Endothelial cell of umbilical vein (primary cell): ENCODE results near the gene PRKCI. TPM values are rescaled to one million over a fixed set of nuclear protein-coding genes. Genes with fewer than 3 reads are reported as not detected.

Source experiments
- BruUV-seq: library from RNA; stranded (reverse); fragments of 400-500 nt; replicated peaks from 2 replicates; lab custom pipeline; 2021; lab: Mats Ljungman, UMichigan
- CTCF ChIA-PET: fragments of 300-600, 350-600 bp; sonication (Branson Sonifier 250); formaldehyde crosslinking; loops from one replicate; lab custom pipeline; 2021; ENCODE audit warnings: antibody characterized with exemption, inconsistent platforms; lab: Charles Lee
- POLR2A ChIA-PET: fragments of 300-600, 350-600 bp; sonication (Branson Sonifier 250); formaldehyde crosslinking; loops from one replicate; lab custom pipeline; 2021; ENCODE audit warnings: antibody characterized with exemption, inconsistent platforms; lab: Charles Lee
- DNase-seq: peaks from one replicate; pipeline ENCODE4 v3.0.0-alpha.2; 2011; ENCODE audit warnings: low read depth, low spot score
- FAIRE-seq: peaks from 2 replicates; lab custom pipeline; 2011; peaks lifted over from hg19 to GRCh38; lab: Jason Lieb, UNC
- H2AFZ ChIP-seq: 2 replicates; pipeline ENCODE4 v1.6.0; 2012; ENCODE audit warnings: low read depth, low read length, control low read depth, inconsistent platforms
- H3K27ac ChIP-seq: 2 replicates; pipeline ENCODE4 v1.5.1; 2011; ENCODE audit warnings: low read depth, mild to moderate bottlenecking, control low read depth, low read length, moderate library complexity; ENCODE audit not compliant: insufficient read depth
- H3K27me3 ChIP-seq, 2 experiments: 2 replicates each; pipeline versions ENCODE4 v1.6.0 to v1.6.1; 2011; ENCODE audit warnings: low read length in 2 of 2, mixed read lengths in 1 of 2; ENCODE audit not compliant: control insufficient read depth in 2 of 2, insufficient read depth in 2 of 2
- H3K36me3 ChIP-seq, 2 experiments: 2 replicates in 1 of 2; 3 replicates in 1 of 2; pipeline ENCODE4 v1.5.1; 2011; ENCODE audit warnings: low read length in 2 of 2, mild to moderate bottlenecking in 1 of 2, moderate library complexity in 1 of 2; ENCODE audit not compliant: control insufficient read depth in 2 of 2, insufficient read depth in 2 of 2; ENCODE audit errors: extremely low read depth in 1 of 2
- H3K4me1 ChIP-seq: 3 replicates; pipeline ENCODE4 v1.5.1; 2011; ENCODE audit warnings: mild to moderate bottlenecking, low read length; ENCODE audit not compliant: control insufficient read depth, insufficient read depth; ENCODE audit errors: extremely low read depth
- H3K4me2 ChIP-seq: 2 replicates; pipeline ENCODE4 v1.6.1; 2011; ENCODE audit warnings: low read length, control low read depth, mixed read lengths; ENCODE audit not compliant: insufficient read depth
- H3K4me3 ChIP-seq, 3 experiments: fragments of 200-600 bp in 1 of 3; sonication (generic), shearing (Covaris generic) in 1 of 3; replicated peaks in 1 of 3; 2 replicates each; pipeline ENCODE4 v1.5.1; 2011 to 2016; ENCODE audit warnings: control low read depth in 3 of 3, low read length in 3 of 3, mild to moderate bottlenecking in 2 of 3, inconsistent platforms in 1 of 3, low read depth in 1 of 3, moderate library complexity in 1 of 3; ENCODE audit not compliant: insufficient read depth in 1 of 3
- H3K79me2 ChIP-seq: 2 replicates; pipeline ENCODE4 v1.6.0; 2012; ENCODE audit warnings: low read length, inconsistent platforms; ENCODE audit not compliant: control insufficient read depth, insufficient read depth
- H3K9ac ChIP-seq: replicated peaks from 2 replicates; pipeline ENCODE3; 2011; ENCODE audit warnings: low read length, control low read depth; ENCODE audit not compliant: insufficient read depth; ENCODE audit errors: extremely low read depth
- H3K9me1 ChIP-seq: replicated peaks from 3 replicates; pipeline ENCODE4 v1.6.0; 2011; ENCODE audit warnings: mild to moderate bottlenecking, low read length; ENCODE audit not compliant: control insufficient read depth, insufficient read depth; ENCODE audit errors: extremely low read depth
- H3K9me3 ChIP-seq: replicated peaks from 2 replicates; pipeline ENCODE4 v1.5.1; 2012; ENCODE audit warnings: low read length, inconsistent platforms; ENCODE audit not compliant: control insufficient read depth, insufficient read depth
- H4K20me1 ChIP-seq: replicated peaks from 2 replicates; pipeline ENCODE3; 2011; ENCODE audit warnings: mild to moderate bottlenecking, low read length; ENCODE audit not compliant: control insufficient read depth, insufficient read depth; ENCODE audit errors: extremely low read depth
- CTCF ChIP-seq, 2 donors: IDR thresholded peaks; 1 replicate in 1 of 2; 2 replicates in 1 of 2; pipeline ENCODE4 v1.5.1; 2011; ENCODE audit warnings: low read length in 2 of 2, mild to moderate bottlenecking in 2 of 2, moderate library complexity in 2 of 2, control low read depth in 1 of 2, inconsistent platforms in 1 of 2, low read depth in 1 of 2; ENCODE audit not compliant: insufficient read depth in 1 of 2; ENCODE audit errors: extremely low read depth in 1 of 2
- EZH2 ChIP-seq: IDR thresholded peaks from 2 replicates; pipeline ENCODE4 v1.6.1; 2012; ENCODE audit warnings: borderline replicate concordance, low read depth, mild to moderate bottlenecking, moderate library complexity, low read length, inconsistent platforms; ENCODE audit not compliant: severe bottlenecking
- FOS ChIP-seq: IDR thresholded peaks from 2 replicates; pipeline ENCODE4 v1.6.1; 2011; ENCODE audit warnings: mild to moderate bottlenecking, low read length, moderate library complexity, borderline replicate concordance; ENCODE audit not compliant: insufficient read depth
- GATA2 ChIP-seq: IDR thresholded peaks from 2 replicates; pipeline ENCODE4 v1.7.0; 2011; ENCODE audit warnings: low read depth, mild to moderate bottlenecking, moderate library complexity, mixed read lengths, low read length; ENCODE audit not compliant: insufficient read length, insufficient read depth
- JUN ChIP-seq: IDR thresholded peaks from 2 replicates; pipeline ENCODE4 v1.6.1; 2011; ENCODE audit warnings: borderline replicate concordance, low read depth; ENCODE audit not compliant: insufficient read length, insufficient read depth
- MAX ChIP-seq: IDR thresholded peaks from 2 replicates; pipeline ENCODE4 v1.6.1; 2011; ENCODE audit not compliant: insufficient read depth, insufficient read length
- MYC ChIP-seq: IDR thresholded peaks from one replicate; pipeline ENCODE4 v1.6.1; 2011; ENCODE audit warnings: mild to moderate bottlenecking, low read depth, low read length
- POLR2A ChIP-seq: IDR thresholded peaks from 2 replicates; pipeline ENCODE4 v1.6.1; 2012; ENCODE audit warnings: low read depth, mild to moderate bottlenecking, control low read depth, low read length
- dilution Hi-C: fragments of 300-500 bp; cut with MboI; formaldehyde crosslinking; loops from one replicate; pipeline ENCODE4 v1.15.0; 2019; ENCODE audit warnings: low sequenced_read_pairs; ENCODE audit not compliant: extremely low pct_ligation_motif_present
- intact Hi-C: fragments of 100-400 bp; cut with micrococcal nuclease; formaldehyde crosslinking; loops from one replicate; pipeline ENCODE4 v1.10.0; 2022
- polyA plus RNA-seq, 4 experiments: library from polyadenylated mRNA; depleted of rRNA in 3 of 4; stranded (reverse) in 3 of 4; unstranded in 1 of 4; fragments of >200 nt; gene quantifications; 2 replicates each; pipeline versions ENCODE4 v1.2.1 to v1.2.3, GENCODE V29; 2011 to 2012; ENCODE audit warnings: missing spikeins in 1 of 4
- total RNA-seq: library from RNA; stranded (reverse); gene quantifications from 2 replicates; pipeline ENCODE4 v1.2.3, GENCODE V29; 2021

The PRKCI gene
- total and polyA plus RNA-seq, 2 donors (not counting 3 experiments of a cell fraction or from before 2014, with no cell fraction given), result 7.1 to 23.9 TPM

GRCh38 chr3:170178651-170179050 is 43.6 kb upstream of the PRKCI start:
- intact Hi-C loops (no loop called here), dilution Hi-C loops (no loop called here)
- H3K79me2 ChIP-seq, result peaks cover 38% of the 10 kb centered on the region
- no peak for DNase-seq
- no peak for FAIRE-seq
- no peak overlapping the region for H3K27ac ChIP-seq
- no peak overlapping the region for H2AFZ ChIP-seq
- BruUV-seq, result no TSS peak
- TF ChIP-seq MYC (no peak), JUN (no peak), GATA2 (no peak), MAX (no peak)
- no peaks in the 10 kb centered on the region for H3K9me1 ChIP-seq
- peaks cover 8 to 17% of the 10 kb centered on the region in 2 experiments for H3K36me3 ChIP-seq
- no peak overlapping the region for H3K4me2 ChIP-seq
- H3K9ac ChIP-seq, result no peak overlapping the region
- no peaks in the 10 kb centered on the region for H4K20me1 ChIP-seq
- peaks cover 11% of the 10 kb centered on the region for H3K4me1 ChIP-seq
- POLR2A ChIA-PET, result no interaction called here
- no peaks in the 10 kb centered on the region for H3K9me3 ChIP-seq
- CTCF ChIA-PET, result interaction anchor here (0.6 to 1.5 kb wide), 2 partner anchors 10 to 233 kb away, joined by 4 to 8 read pairs; no protein-coding TSS in a partner anchor
- H3K4me3 ChIP-seq, result no peak overlapping the region
- H3K27me3 ChIP-seq, result no peaks in the 10 kb centered on the region

GRCh38 chr3:170179432-170179831 is 42.8 kb upstream of the PRKCI start:
- peaks cover 8 to 16% of the 10 kb centered on the region in 2 experiments for H3K36me3 ChIP-seq
- H3K4me1 ChIP-seq, result peaks cover 11% of the 10 kb centered on the region
- peak overlapping the region; percentile 83 for H3K9ac ChIP-seq
- peak; percentile 53 for FAIRE-seq
- intact Hi-C loops (no loop called here), dilution Hi-C loops (no loop called here)
- BruUV-seq, result no TSS peak
- H2AFZ ChIP-seq, result no peak overlapping the region
- peak overlapping the region in 1 of 3 experiments; percentile 77 for H3K4me3 ChIP-seq
- no peak overlapping the region for H3K27ac ChIP-seq
- H3K27me3 ChIP-seq, result no peaks in the 10 kb centered on the region
- peak overlapping the region; percentile 91 for H3K4me2 ChIP-seq
- H4K20me1 ChIP-seq, result no peaks in the 10 kb centered on the region
- no peaks in the 10 kb centered on the region for H3K9me1 ChIP-seq
- ChIA-PET POLR2A (no interaction called here), CTCF (interaction anchor here (0.6 to 1.5 kb wide), 2 partner anchors 9 to 232 kb away, joined by 4 to 8 read pairs; no protein-coding TSS in a partner anchor)
- no peaks in the 10 kb centered on the region for H3K9me3 ChIP-seq
- no peak for DNase-seq
- no peak for TF ChIP-seq JUN
- TF ChIP-seq FOS, result no peak
- no peak for TF ChIP-seq MAX
- no peak for TF ChIP-seq CTCF (IDR thresholded peaks at IDR 0.05; ENCODE audit: extremely low read depth in 1 of 2, insufficient read depth in 1 of 2, low read depth in 1 of 2, low read length in 2 of 2)
- no peak for TF ChIP-seq GATA2
- no peak for TF ChIP-seq POLR2A
- TF ChIP-seq EZH2, result no peak
- peaks cover 37% of the 10 kb centered on the region for H3K79me2 ChIP-seq
